Neural progenitor cell (in vitro differentiated cells): ENCODE measurements around the gene GNG12. TPM values are rescaled to one million over a fixed set of nuclear protein-coding genes. Genes with fewer than 3 reads are reported as not detected.

Source experiments
- DNase-seq: peaks from one replicate; pipeline ENCODE4 v3.0.0-alpha.2; 2016; ENCODE audit warnings: low spot score
- H2AFZ ChIP-seq: fragments of 200-600 bp; sonication (generic); replicated peaks from 2 replicates; pipeline ENCODE4 v1.6.1; 2016; ENCODE audit warnings: antibody characterized with exemption
- H3F3A ChIP-seq: fragments of 200-600 bp; sonication (generic); 2 replicates; pipeline ENCODE4 v1.6.1; 2016; ENCODE audit warnings: antibody characterized with exemption, low read depth
- H3K27ac ChIP-seq: fragments of 200-600 bp; sonication (generic); 2 replicates; pipeline ENCODE4 v1.5.1; 2016; ENCODE audit warnings: mild to moderate bottlenecking
- H3K27me3 ChIP-seq: fragments of 200-600 bp; sonication (generic); 2 replicates; pipeline ENCODE4 v1.6.1; 2016; ENCODE audit warnings: mild to moderate bottlenecking, moderate library complexity
- H3K36me3 ChIP-seq: fragments of 200-600 bp; sonication (generic); 2 replicates; pipeline ENCODE4 v1.5.1; 2016
- H3K4me1 ChIP-seq: fragments of 200-600 bp; sonication (generic); 2 replicates; pipeline ENCODE4 v1.6.1; 2016; ENCODE audit warnings: mixed run types
- H3K4me2 ChIP-seq: fragments of 200-600 bp; sonication (generic); 2 replicates; pipeline ENCODE4 v1.6.1; 2016
- H3K4me3 ChIP-seq: fragments of 200-600 bp; sonication (generic); 2 replicates; pipeline ENCODE4 v1.5.1; 2016
- H3K79me2 ChIP-seq: fragments of 200-600 bp; sonication (generic); 2 replicates; pipeline ENCODE4 v1.6.1; 2016; ENCODE audit warnings: low read depth
- H3K9ac ChIP-seq: fragments of 200-600 bp; sonication (generic); 2 replicates; pipeline ENCODE4 v1.6.1; 2016
- H3K9me3 ChIP-seq: fragments of 200-600 bp; sonication (generic); 2 replicates; pipeline ENCODE4 v1.5.1; 2016; ENCODE audit warnings: low read depth
- H4K20me1 ChIP-seq: fragments of 200-600 bp; sonication (generic); 2 replicates; pipeline ENCODE4 v1.6.1; 2016; ENCODE audit warnings: low read depth
- H3K27ac Mint-ChIP-seq: 3 replicates; pipeline ENCODE4 v1.8.0; 2021; ENCODE audit warnings: mixed read lengths
- H3K27me3 Mint-ChIP-seq: 2 replicates; pipeline ENCODE4 v1.8.0; 2022; ENCODE audit warnings: low read depth, mild to moderate bottlenecking, inconsistent platforms, moderate library complexity, mixed read lengths; ENCODE audit not compliant: insufficient read depth
- H3K36me3 Mint-ChIP-seq: 3 replicates; pipeline ENCODE4 v1.8.0; 2021; ENCODE audit warnings: mixed read lengths
- H3K4me1 Mint-ChIP-seq: 3 replicates; pipeline ENCODE4 v1.8.0; 2021; ENCODE audit warnings: mixed read lengths
- H3K4me3 Mint-ChIP-seq: 3 replicates; pipeline ENCODE4 v1.8.0; 2021; ENCODE audit warnings: mild to moderate bottlenecking, moderate library complexity, mixed read lengths
- H3K9me3 Mint-ChIP-seq: 3 replicates; pipeline ENCODE4 v1.8.0; 2020; ENCODE audit warnings: mixed read lengths
- CTCF ChIP-seq: fragments of 200-600 bp; sonication (generic); IDR thresholded peaks from 2 replicates; pipeline ENCODE4 v1.5.1; 2017; ENCODE audit warnings: antibody characterized with exemption, mild to moderate bottlenecking
- EZH2 ChIP-seq: fragments of 200-600 bp; sonication (generic); IDR thresholded peaks from 2 replicates; pipeline ENCODE4 v1.6.1; 2017; ENCODE audit warnings: antibody characterized with exemption, mild to moderate bottlenecking, moderate library complexity
- EZH2phosphoT487 ChIP-seq: fragments of 200-600 bp; sonication (generic); IDR thresholded peaks from 2 replicates; pipeline ENCODE4 v1.6.1; 2017; ENCODE audit warnings: antibody characterized with exemption
- total RNA-seq: library from RNA; depleted of rRNA; stranded (reverse); fragments of >200 nt; gene quantifications from 2 replicates; pipeline ENCODE4 v1.2.3, GENCODE V29; 2015; ENCODE audit warnings: low replicate concordance

The GNG12 gene
- total RNA-seq, 1 donor from 2014 or later: 44.5 TPM

- Mint-ChIP-seq H3K9me3 (peaks cover 3% of the 10 kb centered on the region), H3K4me1 (peaks cover 5% of the 10 kb centered on the region)
- H3K79me2 ChIP-seq: no peaks in the 10 kb centered on the region
These were observed 17.8 kb downstream of the GNG12 start for GRCh38 chr1:67815303-67816094.

GRCh38 chr1:67814121-67814772 is 19.0 kb downstream of the GNG12 start:
- Histone ChIP-seq H3K79me2 (no peaks in the 10 kb centered on the region), H3K27ac (no peak overlapping the region), H3K27me3 (no peaks in the 10 kb centered on the region), H3K36me3 (no peaks in the 10 kb centered on the region), H3K4me3 (no peak overlapping the region), H3K4me2 (no peak overlapping the region), H4K20me1 (no peaks in the 10 kb centered on the region), H3K9me3 (no peaks in the 10 kb centered on the region), H2AFZ (no peak overlapping the region), H3K4me1 (peaks cover 9% of the 10 kb centered on the region), H3F3A (no peaks in the 10 kb centered on the region), H3K9ac (no peak overlapping the region)
- Mint-ChIP-seq H3K27ac (no peak overlapping the region), H3K4me3 (no peak overlapping the region), H3K4me1 (peaks cover 3% of the 10 kb centered on the region), H3K36me3 (peaks cover 24% of the 10 kb centered on the region), H3K9me3 (peaks cover 4% of the 10 kb centered on the region), H3K27me3 (peaks cover 2% of the 10 kb centered on the region)
- no peak for TF ChIP-seq EZH2phosphoT487
- TF ChIP-seq CTCF: no peak
- TF ChIP-seq EZH2: no peak
- no peak for DNase-seq

More at GRCh38 chr1:67815303-67816094, 17.8 kb downstream of the GNG12 start:
- H3K27ac ChIP-seq: no peak overlapping the region
- no peaks in the 10 kb centered on the region for H3F3A ChIP-seq
- H3K4me3 ChIP-seq: no peak overlapping the region
- no peaks in the 10 kb centered on the region for H3K9me3 ChIP-seq
- no peaks in the 10 kb centered on the region for H3K36me3 ChIP-seq
- H3K4me1 ChIP-seq: peaks cover 9% of the 10 kb centered on the region
- no peak for TF ChIP-seq CTCF
- no peak for TF ChIP-seq EZH2phosphoT487
- no peak for TF ChIP-seq EZH2
- H3K9ac ChIP-seq: no peak overlapping the region
- H3K27me3 ChIP-seq: no peaks in the 10 kb centered on the region
- peaks cover 20% of the 10 kb centered on the region for H3K36me3 Mint-ChIP-seq
- H3K4me2 ChIP-seq: no peak overlapping the region
- no peaks in the 10 kb centered on the region for H4K20me1 ChIP-seq
- H3K27ac Mint-ChIP-seq: no peak overlapping the region
- no peak for DNase-seq
- H3K4me3 Mint-ChIP-seq: no peak overlapping the region
- no peak overlapping the region for H2AFZ ChIP-seq
- no peaks in the 10 kb centered on the region for H3K27me3 Mint-ChIP-seq

- Histone ChIP-seq H4K20me1 (no peaks in the 10 kb centered on the region), H3K27ac (no peak overlapping the region), H3F3A (no peaks in the 10 kb centered on the region), H3K4me3 (no peak overlapping the region), H3K9ac (no peak overlapping the region), H3K27me3 (no peaks in the 10 kb centered on the region), H3K4me2 (no peak overlapping the region), H3K4me1 (peaks cover 9% of the 10 kb centered on the region), H2AFZ (no peak overlapping the region), H3K79me2 (no peaks in the 10 kb centered on the region), H3K36me3 (no peaks in the 10 kb centered on the region), H3K9me3 (no peaks in the 10 kb centered on the region)
- TF ChIP-seq CTCF: no peak
- TF ChIP-seq EZH2: no peak
- no peak for TF ChIP-seq EZH2phosphoT487
- Mint-ChIP-seq H3K27me3 (peaks cover 2% of the 10 kb centered on the region), H3K36me3 (peaks cover 26% of the 10 kb centered on the region), H3K27ac (no peak overlapping the region), H3K9me3 (peaks cover 8% of the 10 kb centered on the region), H3K4me3 (no peak overlapping the region), H3K4me1 (peaks cover 3% of the 10 kb centered on the region)
- no peak for DNase-seq
These were observed 21.0 kb downstream of the GNG12 start for GRCh38 chr1:67812226-67812625.
